Cardiac muscle cell (in vitro differentiated cells and primary cell): ENCODE results near the gene QSOX1. TPM values are rescaled to one million over a fixed set of nuclear protein-coding genes. Genes with fewer than 3 reads are reported as not detected.

ENCODE experiments used
- DNase-seq, 2 donors: peaks; one replicate each; pipeline versions ENCODE4 v3.0.0 to v3.0.0-alpha.2; 2010 to 2017; ENCODE audit warnings: low read depth in 1 of 2, low spot score in 1 of 2
- H3K27ac ChIP-seq: fragments of 200-600 bp; sonication (generic); 2 replicates; pipeline ENCODE4 v1.5.1; 2016
- H3K27me3 ChIP-seq: fragments of 200-600 bp; sonication (generic); 2 replicates; pipeline ENCODE4 v1.6.0; 2016; ENCODE audit warnings: control low read depth
- H3K36me3 ChIP-seq: fragments of 200-600 bp; sonication (generic); 2 replicates; pipeline ENCODE4 v1.5.1; 2016; ENCODE audit warnings: control low read depth
- H3K4me1 ChIP-seq: fragments of 200-600 bp; sonication (generic); 2 replicates; pipeline ENCODE4 v1.8.1; 2017; ENCODE audit warnings: low read depth, mild to moderate bottlenecking, mixed run types
- H3K4me3 ChIP-seq: fragments of 200-600 bp; sonication (generic); 2 replicates; pipeline ENCODE4 v1.5.1; 2016; ENCODE audit warnings: mild to moderate bottlenecking
- H3K9me3 ChIP-seq: fragments of 200-600 bp; sonication (generic); 2 replicates; pipeline ENCODE4 v1.5.1; 2017; ENCODE audit warnings: low read depth, mild to moderate bottlenecking, control low read depth
- CTCF ChIP-seq: IDR thresholded peaks from 2 replicates; pipeline ENCODE4 v1.5.1; 2012; ENCODE audit warnings: low read depth, mild to moderate bottlenecking, low read length
- polyA plus RNA-seq: library from polyadenylated mRNA; unstranded; fragments of >200 nt; fragmentation: Nextera tagmentation; extraction: Ambion mirVana; gene quantifications from 2 replicates; pipeline ENCODE4 v1.2.1, GENCODE V29; 2016
- total RNA-seq: library from RNA; depleted of rRNA; stranded (reverse); fragments of >200 nt; gene quantifications from 2 replicates; pipeline ENCODE4 v1.2.3, GENCODE V29; 2016

The QSOX1 gene
- total and polyA plus RNA-seq, 2 experiments from 2014 or later, result 23.2 to 37.8 TPM

- no peak overlapping the region for H3K27ac ChIP-seq
These were observed 33.0 kb downstream of the QSOX1 start for GRCh38 chr1:180187626-180188025.

DNA sequence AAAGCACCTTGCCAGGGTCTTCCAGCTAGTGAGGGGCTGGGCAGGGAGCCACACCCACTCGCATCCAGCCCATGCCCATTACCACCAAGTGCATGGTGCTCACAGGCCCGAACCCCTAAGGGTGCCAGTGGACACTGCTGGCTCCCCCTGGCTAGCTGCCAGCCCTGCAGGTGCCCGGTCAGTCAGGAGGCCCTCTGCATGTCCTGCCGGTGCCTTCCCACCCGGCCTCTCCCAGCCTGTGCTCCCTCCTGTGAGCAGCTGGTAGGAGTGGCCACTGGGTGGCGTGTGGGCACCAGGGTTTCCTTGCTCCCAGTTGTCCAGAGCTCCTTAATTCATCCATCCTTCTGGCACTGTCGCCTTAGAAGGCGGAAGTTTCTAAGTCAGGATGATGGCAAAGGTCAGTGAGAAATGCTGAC is 33.4 kb downstream of the QSOX1 start:
- DNase-seq, result peak; percentile 66 to 73
- Histone ChIP-seq H3K36me3 (peaks cover 5% of the 10 kb centered on the region), H3K27ac (no peak overlapping the region), H3K9me3 (no peaks in the 10 kb centered on the region), H3K27me3 (no peaks in the 10 kb centered on the region), H3K4me1 (no peaks in the 10 kb centered on the region), H3K4me3 (no peak overlapping the region)
- peak; percentile 74 for TF ChIP-seq CTCF

More at GRCh38 chr1:180187626-180188025, 33.0 kb downstream of the QSOX1 start:
- Histone ChIP-seq H3K9me3 (no peaks in the 10 kb centered on the region), H3K27me3 (no peaks in the 10 kb centered on the region), H3K36me3 (peaks cover 5% of the 10 kb centered on the region), H3K4me3 (no peak overlapping the region), H3K4me1 (no peaks in the 10 kb centered on the region)
- no peak for DNase-seq
- TF ChIP-seq CTCF, result no peak

- H3K27ac ChIP-seq, result no peak overlapping the region
- DNase-seq, result no peak
- no peak overlapping the region for H3K4me3 ChIP-seq
- H3K9me3 ChIP-seq, result no peaks in the 10 kb centered on the region
- peaks cover 5% of the 10 kb centered on the region for H3K36me3 ChIP-seq
- no peaks in the 10 kb centered on the region for H3K27me3 ChIP-seq
- no peaks in the 10 kb centered on the region for H3K4me1 ChIP-seq
- TF ChIP-seq CTCF, result no peak
These were observed 34.1 kb downstream of the QSOX1 start for GRCh38 chr1:180188684-180189175.

DNA sequence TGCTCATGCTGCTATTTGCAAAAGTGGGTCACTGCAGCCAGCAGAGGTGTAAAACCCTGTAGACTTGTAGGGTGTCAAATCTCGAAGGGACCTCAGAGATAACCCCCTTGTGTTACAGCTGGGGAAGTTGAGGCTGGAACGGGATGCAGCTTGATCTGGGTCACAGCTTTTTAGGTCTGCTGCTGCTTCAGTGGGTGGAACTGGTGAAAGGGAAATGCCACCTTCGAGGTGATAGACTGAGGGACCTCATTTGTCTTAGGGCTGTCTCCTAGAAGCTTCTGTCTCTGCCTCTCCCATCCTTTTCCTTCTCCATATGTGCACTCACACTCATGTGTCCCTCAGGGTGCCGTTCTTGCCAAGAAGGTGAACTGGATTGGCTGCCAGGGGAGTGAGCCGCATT is 35.4 kb downstream of the QSOX1 start:
- Histone ChIP-seq H3K4me3 (no peak overlapping the region), H3K27ac (no peak overlapping the region), H3K27me3 (no peaks in the 10 kb centered on the region), H3K4me1 (no peaks in the 10 kb centered on the region), H3K36me3 (peaks cover 5% of the 10 kb centered on the region), H3K9me3 (no peaks in the 10 kb centered on the region)
- DNase-seq, result no peak
- no peak for TF ChIP-seq CTCF

DNA sequence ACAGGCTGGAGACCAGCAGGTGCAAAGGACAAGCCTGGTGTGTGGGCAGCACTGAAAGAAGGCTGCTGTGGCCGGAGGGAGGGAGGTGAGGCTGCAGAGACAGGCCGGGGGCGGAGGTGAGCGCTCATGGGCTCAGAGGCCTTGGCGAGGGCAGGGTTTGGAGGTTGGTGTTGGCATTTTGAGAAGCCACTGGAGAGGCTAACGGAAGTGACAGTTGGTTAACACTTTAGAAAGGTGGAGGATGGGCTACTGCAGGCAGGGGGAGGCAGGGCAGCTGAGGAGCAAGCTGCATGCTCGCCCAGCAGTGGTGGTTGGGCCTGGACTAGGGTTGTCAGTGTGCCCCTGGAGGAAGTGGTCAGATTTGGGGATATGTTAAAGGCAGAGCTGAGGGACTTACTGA is 37.5 kb downstream of the QSOX1 start:
- no peak for TF ChIP-seq CTCF
- Histone ChIP-seq H3K27ac (no peak overlapping the region), H3K4me1 (no peaks in the 10 kb centered on the region), H3K36me3 (peaks cover 5% of the 10 kb centered on the region), H3K9me3 (no peaks in the 10 kb centered on the region), H3K4me3 (no peak overlapping the region), H3K27me3 (no peaks in the 10 kb centered on the region)
- DNase-seq, result no peak
